Neuronal stem cell (in vitro differentiated cells): ENCODE data around the gene TXNDC16.

ENCODE experiments used
- DNase-seq: peaks from one replicate; pipeline ENCODE4 v3.0.0-alpha.2; 2013; ENCODE audit warnings: low spot score
- H2AFZ ChIP-seq: one replicate; pipeline ENCODE4 v1.6.1; 2013; ENCODE audit warnings: mild to moderate bottlenecking, low read length, inconsistent platforms
- H2AK5ac ChIP-seq: 2 replicates; pipeline ENCODE4 v1.6.1; 2013; ENCODE audit warnings: low read depth, mild to moderate bottlenecking, inconsistent platforms, low read length, moderate library complexity, mixed read lengths
- H2BK120ac ChIP-seq: 2 replicates; pipeline ENCODE4 v1.6.1; 2013; ENCODE audit warnings: low read depth, mild to moderate bottlenecking, inconsistent platforms, low read length, moderate library complexity, mixed read lengths
- H2BK12ac ChIP-seq: one replicate; pipeline ENCODE4 v1.6.1; 2013; ENCODE audit warnings: low read length, inconsistent platforms
- H2BK15ac ChIP-seq: 2 replicates; pipeline ENCODE4 v1.6.1; 2013; ENCODE audit warnings: mild to moderate bottlenecking, low read length, inconsistent platforms, mixed read lengths
- H2BK5ac ChIP-seq: one replicate; pipeline ENCODE4 v1.6.1; 2013; ENCODE audit warnings: inconsistent platforms, mild to moderate bottlenecking, low read length, moderate library complexity
- H3K14ac ChIP-seq: one replicate; pipeline ENCODE4 v1.6.1; 2013; ENCODE audit warnings: low read length, inconsistent platforms
- H3K18ac ChIP-seq: 2 replicates; pipeline ENCODE4 v1.6.1; 2013; ENCODE audit warnings: low read length, inconsistent platforms
- H3K23ac ChIP-seq: 2 replicates; pipeline ENCODE4 v1.6.1; 2013; ENCODE audit warnings: low read depth, mild to moderate bottlenecking, mixed read lengths, low read length, inconsistent platforms; ENCODE audit not compliant: poor library complexity
- H3K27ac ChIP-seq: replicated peaks from 3 replicates; pipeline ENCODE4 v1.5.1; 2013; ENCODE audit warnings: low read length, inconsistent platforms
- H3K27me3 ChIP-seq, 3 experiments: 2 replicates each; pipeline ENCODE4 v1.6.1; 2013; ENCODE audit warnings: low read length in 3 of 3, mild to moderate bottlenecking in 2 of 3, inconsistent platforms in 1 of 3, low read depth in 1 of 3, mixed read lengths in 1 of 3, moderate library complexity in 1 of 3; ENCODE audit not compliant: control insufficient read depth in 3 of 3, insufficient read depth in 3 of 3
- H3K36me3 ChIP-seq, 2 donors: replicated peaks in 1 of 2; 2 replicates each; pipeline ENCODE4 v1.6.1; 2013; ENCODE audit warnings: low read length in 2 of 2; ENCODE audit not compliant: control insufficient read depth in 2 of 2, insufficient read depth in 2 of 2
- H3K4ac ChIP-seq: 2 replicates; pipeline ENCODE4 v1.6.1; 2013; ENCODE audit warnings: inconsistent platforms, mild to moderate bottlenecking, low read length, moderate library complexity
- H3K4me1 ChIP-seq, 2 donors: 1 replicate in 1 of 2; 2 replicates in 1 of 2; pipeline ENCODE4 v1.6.1; 2013; ENCODE audit warnings: low read length in 2 of 2, low read depth in 1 of 2; ENCODE audit not compliant: control insufficient read depth in 2 of 2, insufficient read depth in 1 of 2
- H3K4me2 ChIP-seq: one replicate; pipeline ENCODE4 v1.6.1; 2013; ENCODE audit warnings: mild to moderate bottlenecking, low read length, inconsistent platforms; ENCODE audit not compliant: insufficient read depth, poor library complexity, severe bottlenecking
- H3K4me3 ChIP-seq, 2 donors: 2 replicates each; pipeline ENCODE4 v1.5.1; 2013; ENCODE audit warnings: low read length in 2 of 2, mild to moderate bottlenecking in 2 of 2, inconsistent platforms in 1 of 2, moderate library complexity in 1 of 2
- H3K79me1 ChIP-seq: one replicate; pipeline ENCODE4 v1.6.1; 2013; ENCODE audit warnings: low read depth, mild to moderate bottlenecking, inconsistent platforms, low read length, moderate library complexity
- H3K9ac ChIP-seq: one replicate; pipeline ENCODE4 v1.6.1; 2013; ENCODE audit warnings: mild to moderate bottlenecking, low read depth, low read length, inconsistent platforms; ENCODE audit not compliant: poor library complexity
- H3K9me3 ChIP-seq, 2 donors: replicated peaks in 1 of 2; 2 replicates each; pipeline versions ENCODE3 to v1.6.1; 2013; ENCODE audit warnings: low read length in 2 of 2, mild to moderate bottlenecking in 2 of 2, inconsistent platforms in 1 of 2, low read depth in 1 of 2, mixed read lengths in 1 of 2, moderate library complexity in 1 of 2; ENCODE audit not compliant: control insufficient read depth in 2 of 2, insufficient read depth in 1 of 2
- H4K8ac ChIP-seq: one replicate; pipeline ENCODE4 v1.6.1; 2013; ENCODE audit warnings: low read depth, mild to moderate bottlenecking, inconsistent platforms, low read length, moderate library complexity
- H4K91ac ChIP-seq: one replicate; pipeline ENCODE4 v1.6.1; 2013; ENCODE audit warnings: low read length, low read depth, mild to moderate bottlenecking, inconsistent platforms; ENCODE audit not compliant: poor library complexity
- WGBS, 2 donors: extraction: QIAGEN DNeasy Blood & Tissue Kit; methylation state at CpG; one replicate each; pipeline ENCODE4 v1.1.7; 2013; ENCODE audit warnings: missing lambda C conversion rate in 2 of 2, mixed read lengths in 1 of 2; ENCODE audit not compliant: insufficient read length in 2 of 2, insufficient replicate concordance in 1 of 2; ENCODE audit errors: extremely low coverage in 2 of 2; 5-methylcytosine and 5-hydroxymethylcytosine counted together

The TXNDC16 gene

DNA sequence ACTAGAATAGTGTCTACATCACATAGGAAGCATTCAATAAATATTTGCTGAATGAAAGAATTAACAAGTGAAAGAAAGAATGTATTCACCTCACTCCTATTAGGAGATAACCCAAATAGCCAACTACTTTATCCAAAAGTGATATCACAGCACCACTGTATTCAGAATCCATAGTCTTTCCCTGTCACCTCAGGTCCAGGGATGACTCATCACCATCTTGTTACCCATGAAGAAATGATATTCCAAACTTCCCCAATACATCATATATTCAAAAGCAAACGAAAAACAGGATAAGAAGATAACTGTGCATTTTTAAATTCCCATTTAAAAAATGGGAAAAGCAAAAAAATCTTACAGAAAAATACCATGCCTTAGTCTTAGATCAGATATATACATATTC, 39.1 kb downstream of the TXNDC16 start:
- H2BK120ac ChIP-seq, result no peak overlapping the region
- H2AFZ ChIP-seq, result no peak overlapping the region

DNA sequence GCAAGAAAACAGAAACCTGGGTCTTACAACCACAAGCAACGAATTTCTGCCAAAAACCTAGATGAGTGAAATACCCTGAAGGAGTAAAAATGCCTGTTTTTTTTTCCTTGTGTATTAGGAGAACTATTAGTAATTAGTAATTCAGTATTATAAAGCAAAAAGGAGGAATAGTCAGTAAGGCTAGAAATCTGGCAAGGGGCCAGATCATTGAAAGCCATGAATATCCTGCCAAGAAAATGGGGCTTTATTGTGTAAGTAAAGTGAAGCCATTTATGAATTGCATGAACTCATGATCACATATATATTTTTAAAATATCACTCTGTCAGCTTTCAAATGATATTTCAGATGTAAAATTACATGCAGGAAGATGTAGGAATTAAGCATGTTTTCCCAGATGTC, 57.9 kb downstream of the TXNDC16 start:
- H3K14ac ChIP-seq, result no peak overlapping the region
- no CpG with 5 or more reads among the region's 1 CpG for WGBS, 2 donors
- H2AK5ac ChIP-seq, result no peak overlapping the region
- no peak overlapping the region for H3K18ac ChIP-seq
- no peak overlapping the region for H3K4me2 ChIP-seq
- no peak overlapping the region for H2BK12ac ChIP-seq
- no peak overlapping the region for H3K4me3 ChIP-seq
- no peak overlapping the region for H2BK15ac ChIP-seq
- H3K36me3 ChIP-seq, result no peaks in the 10 kb centered on the region
- no peaks in the 10 kb centered on the region for H3K4me1 ChIP-seq
- no peak overlapping the region for H2BK5ac ChIP-seq
- no peak for DNase-seq
- no peak overlapping the region for H3K4ac ChIP-seq
- no peaks in the 10 kb centered on the region for H3K79me1 ChIP-seq
- no peak overlapping the region for H3K9ac ChIP-seq
- no peak overlapping the region for H2BK120ac ChIP-seq
- peaks cover 0 to under 1% of the 10 kb centered on the region in 2 donors for H3K9me3 ChIP-seq
- H3K27ac ChIP-seq, result no peak overlapping the region
- no peak overlapping the region for H4K91ac ChIP-seq
- H3K27me3 ChIP-seq, result no peaks in the 10 kb centered on the region
- H4K8ac ChIP-seq, result no peak overlapping the region
- H2AFZ ChIP-seq, result no peak overlapping the region
- H3K23ac ChIP-seq, result no peak overlapping the region

More for the DNA sequence above, 39.1 kb downstream of the TXNDC16 start:
- no CpG with 5 or more reads among the region's 1 CpG for WGBS, 2 donors
- H3K4me1 ChIP-seq, result no peaks in the 10 kb centered on the region
- no peak overlapping the region for H2BK12ac ChIP-seq
- H3K14ac ChIP-seq, result no peak overlapping the region
- no peak overlapping the region for H3K4me2 ChIP-seq
- no peak overlapping the region for H2BK5ac ChIP-seq
- no peak for DNase-seq
- no peaks in the 10 kb centered on the region for H3K27me3 ChIP-seq
- no peak overlapping the region for H4K91ac ChIP-seq
- H3K9ac ChIP-seq, result no peak overlapping the region
- no peak overlapping the region for H2AK5ac ChIP-seq
- H3K23ac ChIP-seq, result no peak overlapping the region
- no peak overlapping the region for H3K4ac ChIP-seq
- H3K27ac ChIP-seq, result no peak overlapping the region
- no peak overlapping the region for H3K18ac ChIP-seq
- no peak overlapping the region for H4K8ac ChIP-seq
- no peaks in the 10 kb centered on the region for H3K9me3 ChIP-seq
- H2BK15ac ChIP-seq, result no peak overlapping the region
- H3K79me1 ChIP-seq, result no peaks in the 10 kb centered on the region
- H3K36me3 ChIP-seq, result no peaks in the 10 kb centered on the region
- no peak overlapping the region for H3K4me3 ChIP-seq

GRCh38 chr14:52485350-52485960, 66.8 kb downstream of the TXNDC16 start:
- Histone ChIP-seq H2BK12ac (no peak overlapping the region), H3K14ac (no peak overlapping the region), H3K4me2 (no peak overlapping the region), H3K36me3 (no peaks in the 10 kb centered on the region), H2BK15ac (no peak overlapping the region), H3K23ac (no peak overlapping the region), H2AFZ (no peak overlapping the region), H3K27ac (no peak overlapping the region), H3K4me3 (no peak overlapping the region), H3K27me3 (no peaks in the 10 kb centered on the region), H4K8ac (no peak overlapping the region), H3K9ac (no peak overlapping the region), H2AK5ac (no peak overlapping the region), H3K4me1 (no peaks in the 10 kb centered on the region), H3K4ac (no peak overlapping the region), H2BK120ac (no peak overlapping the region), H2BK5ac (no peak overlapping the region), H4K91ac (no peak overlapping the region), H3K9me3 (no peaks in the 10 kb centered on the region), H3K18ac (no peak overlapping the region), H3K79me1 (no peaks in the 10 kb centered on the region)
- no peak for DNase-seq
- no CpG with 5 or more reads among the region's 4 CpGs for WGBS, 2 donors

DNA sequence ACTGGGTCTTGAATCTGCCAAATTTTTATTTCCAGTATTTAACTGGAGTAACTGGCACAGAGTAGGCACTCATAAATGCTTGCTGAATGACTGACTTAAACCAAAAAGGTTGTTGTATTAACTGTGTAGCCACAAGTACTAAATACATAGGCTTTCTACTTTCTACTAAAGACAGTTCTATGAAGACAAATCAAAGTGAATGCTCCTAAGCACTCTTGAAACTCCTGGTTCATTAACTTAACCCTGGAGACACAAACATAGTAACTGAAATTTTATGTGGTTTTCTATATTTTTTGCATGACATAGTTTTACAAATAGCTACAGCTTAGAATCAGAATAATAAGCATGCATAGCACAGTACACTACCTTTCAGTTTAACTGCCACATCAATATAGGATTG, 70.4 kb downstream of the TXNDC16 start:
- no peak overlapping the region for H2AFZ ChIP-seq
- H4K91ac ChIP-seq, result no peak overlapping the region
- no peaks in the 10 kb centered on the region for H3K9me3 ChIP-seq

More for the DNA sequence above, 70.4 kb downstream of the TXNDC16 start:
- Histone ChIP-seq H2BK12ac (no peak overlapping the region), H3K4me3 (no peak overlapping the region), H3K27me3 (no peaks in the 10 kb centered on the region), H3K9ac (no peak overlapping the region), H3K4me1 (no peaks in the 10 kb centered on the region), H3K23ac (no peak overlapping the region), H2BK15ac (no peak overlapping the region), H2BK120ac (no peak overlapping the region), H3K36me3 (no peaks in the 10 kb centered on the region), H3K4me2 (no peak overlapping the region), H3K4ac (no peak overlapping the region), H3K14ac (no peak overlapping the region), H2BK5ac (no peak overlapping the region), H2AK5ac (no peak overlapping the region), H3K79me1 (no peaks in the 10 kb centered on the region), H3K18ac (no peak overlapping the region), H4K8ac (no peak overlapping the region), H3K27ac (no peak overlapping the region)
- DNase-seq, result no peak
